Left renal pelvis (tissue), 4 donors: Measurements from ENCODE around the gene AMHR2. TPM values are rescaled to one million over a fixed set of nuclear protein-coding genes. Genes with fewer than 3 reads are reported as not detected.
"Not testable (repeated sequence)": the region's sequence is repeated elsewhere in the genome, so short reads cannot be mapped to it uniquely, and the experiment has no call there.

Experiments
- DNase-seq, 4 donors: peaks; one replicate each; pipeline ENCODE4 v3.0.0-alpha.2; 2013; ENCODE audit warnings: low read depth in 4 of 4, low spot score in 3 of 4
- polyA plus RNA-seq, 4 donors: library from polyadenylated mRNA; unstranded; fragments of 120-200 nt; gene quantifications; one replicate each; pipeline ENCODE4 v1.2.1, GENCODE V29; 2013; ENCODE audit not compliant: insufficient read length in 4 of 4

Gene AMHR2
- under 1 TPM; 0.16 to 0.63 (median 0.53) TPM for polyA plus RNA-seq

GRCh38 chr12:53423597-53423996 lies at the start of gene AMHR2:
Gene AMHR2 (plus strand): TSS chr12:53423855. CDS start chr12:53423935, 80 bp downstream.
- DNase-seq = no peak

- not testable (repeated sequence) for DNase-seq
Observed at GRCh38 chr12:53374277-53374676, 49.4 kb upstream of the AMHR2 start.

GRCh38 chr12:53376747-53377146 lies 46.9 kb upstream of the AMHR2 start:
- no peak for DNase-seq

DNA sequence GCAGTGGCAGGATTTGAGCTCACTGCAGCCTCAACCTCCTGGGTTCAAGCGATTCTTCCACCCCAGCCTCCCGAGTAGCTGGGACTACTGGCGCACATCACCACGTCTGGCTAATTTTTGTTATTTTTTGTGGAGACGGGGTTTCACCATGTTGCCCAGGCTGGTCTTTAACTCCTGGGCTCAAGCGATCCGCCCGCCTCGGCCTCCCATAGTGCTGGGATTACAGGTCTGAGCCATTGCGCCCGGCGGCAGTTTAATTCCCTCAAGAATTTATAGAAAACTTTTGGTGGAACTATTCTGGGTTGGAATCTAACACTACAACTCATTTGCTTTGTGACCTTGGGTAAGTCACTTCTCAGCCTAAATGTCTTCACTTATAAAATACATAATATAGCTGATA lies 45.4 kb upstream of the AMHR2 start:
- DNase-seq = no peak

- peak in 1 of 4 donors; percentile 50 for DNase-seq
Observed at GRCh38 chr12:53378724-53379388, 44.8 kb upstream of the AMHR2 start.

DNA sequence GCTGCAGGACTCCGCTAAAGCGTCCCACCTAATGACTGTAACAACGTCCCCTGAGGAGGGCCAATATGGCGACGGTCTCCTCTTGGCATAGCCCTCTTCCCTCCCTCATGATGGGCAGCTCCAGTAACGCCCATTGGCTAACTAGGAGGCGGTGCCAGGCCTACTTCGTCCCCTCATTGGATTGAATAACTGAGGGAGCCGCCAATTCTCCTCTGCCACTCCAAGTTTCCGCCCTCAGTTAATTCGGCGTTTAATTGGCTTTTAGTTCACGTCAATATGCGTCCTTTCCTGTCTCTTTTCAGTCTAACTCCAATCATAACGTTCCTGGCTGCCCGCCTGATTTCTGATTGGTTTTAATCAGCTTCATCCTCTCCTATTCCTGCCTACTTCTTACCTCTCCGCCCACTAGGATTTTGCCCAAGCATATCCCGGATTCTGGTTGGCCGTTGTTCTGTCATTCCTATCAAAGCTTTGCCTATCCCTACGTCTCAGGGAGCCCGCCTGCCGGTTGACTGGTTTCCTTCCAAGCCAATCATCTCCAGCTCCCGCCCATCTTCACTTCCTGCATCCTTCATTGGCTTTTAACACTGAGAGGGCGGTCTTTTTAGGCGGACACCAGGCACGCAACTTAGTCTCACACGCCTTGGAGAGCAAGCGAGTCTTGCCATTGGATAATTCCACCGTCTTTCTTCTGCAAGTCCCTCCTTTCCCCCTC lies 44.1 kb upstream of the AMHR2 start:
- DNase-seq = peak; percentile 100

DNA sequence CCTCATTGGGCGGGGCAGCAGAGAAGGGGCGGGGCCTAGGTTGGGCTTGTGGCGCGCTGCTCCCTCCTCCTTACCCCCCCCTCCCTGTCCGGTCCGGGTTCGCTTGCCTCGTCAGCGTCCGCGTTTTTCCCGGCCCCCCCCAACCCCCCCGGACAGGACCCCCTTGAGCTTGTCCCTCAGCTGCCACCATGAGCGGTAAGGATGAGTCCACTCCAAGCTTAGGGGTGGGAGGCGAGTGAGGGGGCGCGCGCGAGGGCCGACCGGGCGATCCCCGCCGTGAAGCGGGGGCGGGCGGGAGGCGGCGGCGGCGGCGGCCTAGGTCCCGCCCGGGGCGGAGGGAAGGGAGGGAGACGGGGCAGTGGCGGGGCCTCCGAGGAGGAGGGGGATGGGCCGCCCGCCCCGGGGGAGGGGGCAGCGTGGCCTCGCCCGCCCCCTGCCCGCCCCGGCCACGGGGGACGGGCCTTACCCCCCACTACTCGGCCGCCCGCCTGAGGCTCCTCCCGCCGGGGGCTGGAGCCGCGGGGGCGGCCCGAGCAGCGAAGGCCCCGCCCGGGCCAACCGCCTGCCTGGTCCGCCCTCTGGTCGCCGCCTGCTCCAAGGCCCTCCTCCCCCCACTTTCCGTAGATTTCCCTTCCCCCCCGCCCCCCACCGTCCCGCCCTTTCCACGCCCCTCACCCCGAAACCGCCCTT lies 43.4 kb upstream of the AMHR2 start, which contains the start of gene SP1:
SP1 (plus strand) TSS at position 73 of the 690 bp plus-strand sequence; CDS start at position 189, 116 bp downstream.
- DNase-seq = peak; percentile 70 to 81 (median 76)

DNA sequence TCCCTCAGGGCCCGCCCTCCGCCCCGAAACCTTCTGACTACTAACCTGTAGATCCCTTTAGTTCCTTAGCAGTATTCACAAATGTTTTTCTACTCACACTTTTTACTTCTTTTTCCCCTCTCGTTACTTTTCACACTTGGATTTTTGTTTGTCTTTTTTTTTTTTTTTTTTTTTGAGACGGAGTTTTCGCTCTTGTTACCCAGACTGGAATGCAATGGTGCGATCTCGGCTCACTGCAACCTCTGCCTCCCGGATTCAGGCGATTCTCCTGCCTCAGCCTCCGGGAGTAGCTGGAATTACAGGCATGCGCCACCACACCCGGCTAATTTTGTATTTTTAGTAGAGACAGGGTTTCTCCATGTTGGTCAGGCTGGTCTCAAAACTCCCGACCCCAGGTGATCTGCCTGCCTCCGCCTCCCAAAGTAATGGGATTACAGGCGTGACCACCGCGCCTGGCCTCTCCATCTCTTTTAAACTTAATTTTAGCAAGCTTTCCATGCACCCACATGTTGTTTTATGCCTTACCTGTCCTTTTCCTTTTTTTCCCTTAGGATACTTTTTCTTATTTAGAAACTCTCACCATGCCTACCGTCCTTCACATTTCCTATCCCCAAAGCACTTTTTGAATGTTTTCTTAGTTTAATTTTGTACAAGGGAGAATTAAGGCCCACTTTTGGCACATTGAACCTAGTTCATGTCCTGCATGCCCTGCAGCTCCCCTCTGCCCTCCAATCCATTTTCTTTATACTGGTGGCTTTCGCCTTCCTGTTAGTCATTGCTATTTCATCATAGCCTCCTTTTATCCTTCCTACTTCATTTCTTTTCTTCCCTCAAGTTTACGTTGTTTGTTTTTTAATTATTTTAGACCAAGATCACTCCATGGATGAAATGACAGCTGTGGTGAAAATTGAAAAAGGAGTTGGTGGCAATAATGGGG lies 42.6 kb upstream of the AMHR2 start:
- no peak for DNase-seq

DNA sequence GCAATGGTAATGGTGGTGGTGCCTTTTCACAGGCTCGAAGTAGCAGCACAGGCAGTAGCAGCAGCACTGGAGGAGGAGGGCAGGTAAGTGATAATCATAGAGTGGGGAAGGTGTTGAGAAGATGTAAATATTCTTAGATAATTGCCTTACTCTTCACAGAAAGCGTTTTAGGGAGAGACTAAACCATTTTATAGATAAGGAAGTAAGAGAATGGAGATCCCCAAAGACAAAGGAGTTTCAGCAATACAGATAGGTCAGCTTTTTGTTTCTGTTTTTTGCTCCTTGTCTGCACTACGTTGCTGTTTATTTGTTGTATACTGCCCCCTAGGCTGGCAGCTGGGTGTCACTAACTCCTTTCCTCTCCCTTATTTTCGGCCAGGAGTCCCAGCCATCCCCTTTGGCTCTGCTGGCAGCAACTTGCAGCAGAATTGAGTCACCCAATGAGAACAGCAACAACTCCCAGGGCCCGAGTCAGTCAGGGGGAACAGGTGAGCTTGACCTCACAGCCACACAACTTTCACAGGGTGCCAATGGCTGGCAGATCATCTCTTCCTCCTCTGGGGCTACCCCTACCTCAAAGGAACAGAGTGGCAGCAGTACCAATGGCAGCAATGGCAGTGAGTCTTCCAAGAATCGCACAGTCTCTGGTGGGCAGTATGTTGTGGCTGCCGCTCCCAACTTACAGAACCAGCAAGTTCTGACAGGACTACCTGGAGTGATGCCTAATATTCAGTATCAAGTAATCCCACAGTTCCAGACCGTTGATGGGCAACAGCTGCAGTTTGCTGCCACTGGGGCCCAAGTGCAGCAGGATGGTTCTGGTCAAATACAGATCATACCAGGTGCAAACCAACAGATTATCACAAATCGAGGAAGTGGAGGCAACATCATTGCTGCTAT lies 41.7 kb upstream of the AMHR2 start:
- DNase-seq = no peak

- no peak for DNase-seq
Observed at GRCh38 chr12:53383258-53383657, 40.4 kb upstream of the AMHR2 start.

- DNase-seq = not testable (repeated sequence)
Observed at GRCh38 chr12:53386381-53386780, 37.3 kb upstream of the AMHR2 start.

- no peak for DNase-seq
Observed at GRCh38 chr12:53388932-53389331, 34.7 kb upstream of the AMHR2 start.

- DNase-seq = no peak
Observed at GRCh38 chr12:53389702-53390101, 34.0 kb upstream of the AMHR2 start.

- DNase-seq = no peak
Observed at GRCh38 chr12:53391724-53392123, 31.9 kb upstream of the AMHR2 start.

GRCh38 chr12:53399896-53400295 lies 23.8 kb upstream of the AMHR2 start:
- no peak for DNase-seq

- DNase-seq = not testable (repeated sequence)
Observed at GRCh38 chr12:53402351-53402750, 21.3 kb upstream of the AMHR2 start.

DNA sequence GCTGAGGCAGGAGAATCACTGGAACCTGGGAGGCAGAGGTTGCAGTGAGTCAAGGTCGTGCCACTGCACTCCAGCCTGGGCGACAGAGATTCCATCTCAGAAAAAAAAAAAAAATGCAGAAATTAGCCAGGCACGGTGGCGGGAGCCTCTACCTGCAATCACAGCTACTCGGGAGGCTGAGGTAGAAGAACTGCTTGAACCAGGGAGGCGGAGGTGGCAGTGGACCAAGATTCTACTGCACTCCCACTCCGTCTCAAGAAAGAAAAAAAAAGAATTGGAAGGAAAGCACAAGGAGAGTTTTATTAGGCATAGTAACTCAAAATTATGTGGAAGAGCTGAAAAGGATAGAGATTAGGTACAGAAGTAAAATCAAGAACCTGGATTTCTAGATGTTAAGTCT lies 20.8 kb upstream of the AMHR2 start:
- no peak for DNase-seq

- no peak for DNase-seq
Observed at GRCh38 chr12:53410951-53411350, 12.7 kb upstream of the AMHR2 start.

DNA sequence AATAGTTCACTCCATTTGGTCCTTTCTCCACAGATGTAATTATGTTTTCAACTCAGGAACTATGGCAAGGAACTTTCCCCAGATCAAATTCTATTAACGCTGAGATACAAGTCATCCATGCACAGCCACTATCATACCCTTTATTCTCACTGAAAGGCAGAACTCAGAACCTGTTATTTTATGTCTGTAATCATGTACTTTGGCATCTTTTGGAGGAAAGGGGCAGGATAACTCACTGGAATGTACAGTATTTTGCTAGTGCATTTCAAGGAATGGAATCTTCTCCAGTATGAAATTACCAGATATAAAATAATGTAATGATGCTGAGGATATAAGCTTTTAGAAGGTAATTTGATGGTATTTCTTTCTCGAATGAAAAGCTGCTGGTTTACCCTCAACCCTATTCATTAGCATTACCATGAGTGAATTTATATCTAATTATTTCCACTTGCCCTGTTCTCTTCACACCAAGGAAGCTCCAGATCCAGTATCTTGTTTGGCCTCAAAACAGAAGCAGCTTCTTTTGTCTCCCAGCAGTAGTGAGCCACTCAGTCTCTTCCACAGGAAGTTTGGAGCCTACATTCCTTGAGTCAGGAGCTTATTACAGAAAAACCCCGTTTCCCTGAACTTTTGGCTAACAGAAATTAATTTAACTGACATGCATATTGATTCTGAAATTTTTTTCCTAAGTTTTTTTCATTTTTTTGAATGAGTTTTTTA lies 10.0 kb upstream of the AMHR2 start:
- no peak for DNase-seq
